WTC11 (cell line): ENCODE results near the gene VEGFB. TPM values are rescaled to one million over a fixed set of nuclear protein-coding genes. Genes with fewer than 3 reads are reported as not detected.

Experiments used
- ATAC-seq: fragments of 200-7000 bp; cut with Tn5 transposase; 2 replicates; pipeline ENCODE4 v1.10.0; 2021; ENCODE audit warnings: mild to moderate bottlenecking, moderate library complexity
- CTCF ChIA-PET: fragments of 300-600 bp; sonication (Branson Sonifier 250); formaldehyde crosslinking; loops from one replicate; lab custom pipeline; 2021; ENCODE audit warnings: antibody characterized with exemption; lab: Charles Lee
- POLR2A ChIA-PET: fragments of 350-600 bp; sonication (Branson Sonifier 250); formaldehyde crosslinking; loops from one replicate; lab custom pipeline; 2021; ENCODE audit warnings: antibody characterized with exemption; lab: Charles Lee
- DNase-seq: peaks from one replicate; pipeline ENCODE4 v3.0.0; 2021; ENCODE audit warnings: low spot score
- H3K27ac Mint-ChIP-seq: 2 replicates; pipeline ENCODE4 v1.8.0; 2021; ENCODE audit warnings: mixed read lengths
- H3K27me3 Mint-ChIP-seq: 2 replicates; pipeline ENCODE4 v1.8.0; 2021; ENCODE audit warnings: low read depth, mild to moderate bottlenecking, moderate library complexity, mixed read lengths
- H3K36me3 Mint-ChIP-seq: 2 replicates; pipeline ENCODE4 v1.8.0; 2021; ENCODE audit warnings: mixed read lengths
- H3K4me1 Mint-ChIP-seq: 2 replicates; pipeline ENCODE4 v1.8.0; 2022; ENCODE audit warnings: mixed read lengths
- H3K4me3 Mint-ChIP-seq: 2 replicates; pipeline ENCODE4 v1.8.0; 2021; ENCODE audit warnings: mild to moderate bottlenecking, moderate library complexity, mixed read lengths
- H3K9me3 Mint-ChIP-seq: 2 replicates; pipeline ENCODE4 v1.8.0; 2021; ENCODE audit warnings: mixed read lengths
- ARID4B ChIP-seq: sonication (generic); formaldehyde crosslinking; IDR thresholded peaks from 2 replicates; pipeline ENCODE4 v1.8.0; 2023; ENCODE audit warnings: missing genetic modification reagents, mild to moderate bottlenecking, borderline replicate concordance
- EMX1 ChIP-seq: fragments of 250-450 bp; sonication (Bioruptor Pico); IDR thresholded peaks from 2 replicates; pipeline ENCODE4 v1.8.0; 2021; ENCODE audit warnings: mild to moderate bottlenecking
- JUN ChIP-seq: sonication (generic); formaldehyde crosslinking; IDR thresholded peaks from 2 replicates; pipeline ENCODE4 v1.8.0; 2023; ENCODE audit warnings: mild to moderate bottlenecking, missing genetic modification reagents
- MLX ChIP-seq: sonication (generic); formaldehyde crosslinking; IDR thresholded peaks from 2 replicates; pipeline ENCODE4 v1.8.1; 2023; ENCODE audit warnings: mild to moderate bottlenecking, missing genetic modification reagents, moderate library complexity
- NFYB ChIP-seq: sonication (generic); formaldehyde crosslinking; conservative IDR thresholded peaks from 2 replicates; pipeline ENCODE4 v1.8.0; 2022; ENCODE audit warnings: low read depth, missing genetic modification reagents
- NR2C2 ChIP-seq: sonication (generic); formaldehyde crosslinking; IDR thresholded peaks from 2 replicates; pipeline ENCODE4 v1.8.0; 2022; ENCODE audit warnings: mild to moderate bottlenecking, missing genetic modification reagents
- OVOL2 ChIP-seq: fragments of 250-450 bp; sonication (Bioruptor Pico); IDR thresholded peaks from 2 replicates; pipeline ENCODE4 v1.9.0; 2021; ENCODE audit warnings: mild to moderate bottlenecking, borderline replicate concordance
- SMAD3 ChIP-seq: sonication (generic); formaldehyde crosslinking; IDR thresholded peaks from 2 replicates; pipeline ENCODE4 v1.8.0; 2022; ENCODE audit warnings: missing genetic modification reagents, mild to moderate bottlenecking, borderline replicate concordance
- SP1 ChIP-seq: sonication (generic); formaldehyde crosslinking; conservative IDR thresholded peaks from 2 replicates; pipeline ENCODE4 v1.8.1; 2022; ENCODE audit warnings: missing genetic modification reagents
- USF2 ChIP-seq: sonication (generic); formaldehyde crosslinking; IDR thresholded peaks from 2 replicates; pipeline ENCODE4 v1.8.1; 2023; ENCODE audit warnings: mild to moderate bottlenecking, missing genetic modification reagents, moderate library complexity
- ZBTB43 ChIP-seq: sonication (generic); formaldehyde crosslinking; IDR thresholded peaks from 2 replicates; pipeline ENCODE4 v1.8.1; 2023; ENCODE audit warnings: mild to moderate bottlenecking, missing genetic modification reagents
- ZNF232 ChIP-seq: sonication (generic); formaldehyde crosslinking; IDR thresholded peaks from 2 replicates; pipeline ENCODE4 v1.8.0; 2022; ENCODE audit warnings: mild to moderate bottlenecking, missing genetic modification reagents
- ZNF396 ChIP-seq: fragments of 250-450 bp; sonication (Bioruptor Pico); IDR thresholded peaks from 2 replicates; pipeline ENCODE4 v1.8.0; 2021; ENCODE audit warnings: mild to moderate bottlenecking, moderate library complexity, borderline replicate concordance
- ZNF416 ChIP-seq: fragments of 250-450 bp; sonication (Bioruptor Pico); IDR thresholded peaks from 2 replicates; pipeline ENCODE4 v1.9.0; 2021; ENCODE audit warnings: mild to moderate bottlenecking, inconsistent platforms
- ZNF423 ChIP-seq: fragments of 250-450 bp; sonication (Bioruptor Pico); IDR thresholded peaks from 2 replicates; pipeline ENCODE4 v2.1.2; 2022; ENCODE audit warnings: mild to moderate bottlenecking, moderate library complexity
- total RNA-seq: library from RNA; stranded (reverse); gene quantifications from 3 replicates; pipeline ENCODE4 v1.2.3, GENCODE V29; 2021
- TF ChIP-seq, protein P1 (sequence below): sonication (generic); formaldehyde crosslinking; IDR thresholded peaks from 2 replicates; pipeline ENCODE4 v1.8.0; 2022; ENCODE audit warnings: missing genetic modification reagents
- TF ChIP-seq, protein P2 (sequence below): fragments of 200-600 bp; IDR thresholded peaks from 2 replicates; pipeline ENCODE4 v1.8.0; 2022; ENCODE audit warnings: antibody characterized with exemption
- TF ChIP-seq, protein P3 (sequence below): fragments of 250-450 bp; sonication (Bioruptor Pico); IDR thresholded peaks from 2 replicates; pipeline ENCODE4 v1.9.0; 2021; ENCODE audit warnings: moderate library complexity, mild to moderate bottlenecking, inconsistent platforms, borderline replicate concordance
- TF ChIP-seq, protein P4 (sequence below): sonication (generic); formaldehyde crosslinking; IDR thresholded peaks from 2 replicates; pipeline ENCODE4 v1.8.0; 2023; ENCODE audit warnings: mild to moderate bottlenecking, missing genetic modification reagents

Gene VEGFB
- total RNA-seq, 1 experiment from 2014 or later, result 51.7 TPM

DNA sequence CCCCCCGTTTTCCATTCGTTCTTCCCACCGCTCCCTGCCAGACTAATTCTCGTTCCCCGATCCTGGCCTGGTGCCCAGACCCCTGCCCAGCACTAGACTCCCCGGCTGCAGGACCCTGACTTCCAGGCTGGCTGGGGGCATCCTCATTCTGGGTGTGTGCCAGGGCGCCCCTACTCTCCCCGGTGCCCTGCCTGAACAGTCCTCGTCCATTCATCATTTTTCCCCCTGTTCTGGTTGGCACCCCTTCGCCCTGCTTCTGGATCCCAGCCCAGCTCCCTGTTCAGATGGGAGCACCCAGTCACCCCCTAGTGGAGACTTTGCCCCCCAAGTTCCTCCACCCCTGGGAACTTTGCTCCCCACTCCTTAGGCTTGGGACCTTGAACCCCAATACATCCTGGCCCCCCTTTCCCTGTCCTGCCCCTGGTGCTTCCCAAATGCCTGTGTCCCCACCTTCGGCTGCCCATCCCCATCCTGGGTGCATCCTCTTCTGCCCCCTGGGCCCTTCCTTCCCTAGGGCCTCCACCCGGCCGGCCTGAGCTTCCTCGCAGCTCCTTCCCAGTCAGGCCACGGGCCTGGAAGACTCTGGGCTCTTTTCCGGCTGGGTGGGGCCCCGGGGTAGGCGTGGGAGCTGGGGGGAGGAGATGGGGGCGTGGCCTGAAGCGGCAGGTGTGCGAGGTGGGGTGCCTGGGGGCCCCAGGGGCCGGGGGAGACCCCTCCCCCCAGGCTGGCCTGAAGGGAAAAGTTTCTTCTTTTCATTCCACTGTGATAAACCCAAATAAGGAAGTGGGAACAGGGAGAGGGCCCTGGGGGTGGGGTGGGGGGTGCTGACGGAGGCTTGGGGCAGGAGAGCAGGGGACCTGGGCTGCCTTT is 17.9 kb downstream of the VEGFB start (continued):
- TF ChIP-seq, protein P1, sequence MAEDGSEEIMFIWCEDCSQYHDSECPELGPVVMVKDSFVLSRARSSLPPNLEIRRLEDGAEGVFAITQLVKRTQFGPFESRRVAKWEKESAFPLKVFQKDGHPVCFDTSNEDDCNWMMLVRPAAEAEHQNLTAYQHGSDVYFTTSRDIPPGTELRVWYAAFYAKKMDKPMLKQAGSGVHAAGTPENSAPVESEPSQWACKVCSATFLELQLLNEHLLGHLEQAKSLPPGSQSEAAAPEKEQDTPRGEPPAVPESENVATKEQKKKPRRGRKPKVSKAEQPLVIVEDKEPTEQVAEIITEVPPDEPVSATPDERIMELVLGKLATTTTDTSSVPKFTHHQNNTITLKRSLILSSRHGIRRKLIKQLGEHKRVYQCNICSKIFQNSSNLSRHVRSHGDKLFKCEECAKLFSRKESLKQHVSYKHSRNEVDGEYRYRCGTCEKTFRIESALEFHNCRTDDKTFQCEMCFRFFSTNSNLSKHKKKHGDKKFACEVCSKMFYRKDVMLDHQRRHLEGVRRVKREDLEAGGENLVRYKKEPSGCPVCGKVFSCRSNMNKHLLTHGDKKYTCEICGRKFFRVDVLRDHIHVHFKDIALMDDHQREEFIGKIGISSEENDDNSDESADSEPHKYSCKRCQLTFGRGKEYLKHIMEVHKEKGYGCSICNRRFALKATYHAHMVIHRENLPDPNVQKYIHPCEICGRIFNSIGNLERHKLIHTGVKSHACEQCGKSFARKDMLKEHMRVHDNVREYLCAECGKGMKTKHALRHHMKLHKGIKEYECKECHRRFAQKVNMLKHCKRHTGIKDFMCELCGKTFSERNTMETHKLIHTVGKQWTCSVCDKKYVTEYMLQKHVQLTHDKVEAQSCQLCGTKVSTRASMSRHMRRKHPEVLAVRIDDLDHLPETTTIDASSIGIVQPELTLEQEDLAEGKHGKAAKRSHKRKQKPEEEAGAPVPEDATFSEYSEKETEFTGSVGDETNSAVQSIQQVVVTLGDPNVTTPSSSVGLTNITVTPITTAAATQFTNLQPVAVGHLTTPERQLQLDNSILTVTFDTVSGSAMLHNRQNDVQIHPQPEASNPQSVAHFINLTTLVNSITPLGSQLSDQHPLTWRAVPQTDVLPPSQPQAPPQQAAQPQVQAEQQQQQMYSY, result no peak
- TF ChIP-seq ZNF423 (CRISPR knock-in tag) (no peak), MLX (CRISPR knock-in tag) (no peak), NR2C2 (CRISPR knock-in tag) (no peak), EMX1 (CRISPR knock-in tag) (no peak), ZBTB43 (CRISPR knock-in tag) (no peak), USF2 (no peak), ZNF416 (CRISPR knock-in tag) (no peak), OVOL2 (no peak)
- TF ChIP-seq, protein P2, sequence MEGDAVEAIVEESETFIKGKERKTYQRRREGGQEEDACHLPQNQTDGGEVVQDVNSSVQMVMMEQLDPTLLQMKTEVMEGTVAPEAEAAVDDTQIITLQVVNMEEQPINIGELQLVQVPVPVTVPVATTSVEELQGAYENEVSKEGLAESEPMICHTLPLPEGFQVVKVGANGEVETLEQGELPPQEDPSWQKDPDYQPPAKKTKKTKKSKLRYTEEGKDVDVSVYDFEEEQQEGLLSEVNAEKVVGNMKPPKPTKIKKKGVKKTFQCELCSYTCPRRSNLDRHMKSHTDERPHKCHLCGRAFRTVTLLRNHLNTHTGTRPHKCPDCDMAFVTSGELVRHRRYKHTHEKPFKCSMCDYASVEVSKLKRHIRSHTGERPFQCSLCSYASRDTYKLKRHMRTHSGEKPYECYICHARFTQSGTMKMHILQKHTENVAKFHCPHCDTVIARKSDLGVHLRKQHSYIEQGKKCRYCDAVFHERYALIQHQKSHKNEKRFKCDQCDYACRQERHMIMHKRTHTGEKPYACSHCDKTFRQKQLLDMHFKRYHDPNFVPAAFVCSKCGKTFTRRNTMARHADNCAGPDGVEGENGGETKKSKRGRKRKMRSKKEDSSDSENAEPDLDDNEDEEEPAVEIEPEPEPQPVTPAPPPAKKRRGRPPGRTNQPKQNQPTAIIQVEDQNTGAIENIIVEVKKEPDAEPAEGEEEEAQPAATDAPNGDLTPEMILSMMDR, result peak; percentile 23; the same call in 1 of the 2 replicates
- TF ChIP-seq, protein P3, sequence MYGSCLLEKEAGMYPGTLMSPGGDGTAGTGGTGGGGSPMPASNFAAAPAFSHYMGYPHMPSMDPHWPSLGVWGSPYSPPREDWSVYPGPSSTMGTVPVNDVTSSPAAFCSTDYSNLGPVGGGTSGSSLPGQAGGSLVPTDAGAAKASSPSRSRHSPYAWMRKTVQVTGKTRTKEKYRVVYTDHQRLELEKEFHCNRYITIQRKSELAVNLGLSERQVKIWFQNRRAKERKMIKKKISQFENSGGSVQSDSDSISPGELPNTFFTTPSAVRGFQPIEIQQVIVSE (CRISPR knock-in tag), result no peak

GRCh38 chr11:64253043-64253442 is 18.7 kb downstream of the VEGFB start:
- DNase-seq (no peak), ATAC-seq (no peak)
- no peaks in the 10 kb centered on the region for H3K27me3 Mint-ChIP-seq
- H3K9me3 Mint-ChIP-seq, result no peaks in the 10 kb centered on the region
- peak overlapping the region; percentile 47 for H3K4me3 Mint-ChIP-seq
- CTCF ChIA-PET, result interaction anchor here (1.9 to 5.3 kb wide), 4 partner anchors 11 to 253 kb away, joined by 4 to 65 read pairs (median 46); partner anchors contain the start of genes ESRRA, FERMT3 and FKBP2
- peaks cover 38% of the 10 kb centered on the region for H3K4me1 Mint-ChIP-seq
- H3K36me3 Mint-ChIP-seq, result peaks cover 8% of the 10 kb centered on the region
- peak overlapping the region; percentile 76 for H3K27ac Mint-ChIP-seq
- POLR2A ChIA-PET, result no interaction called here
- TF ChIP-seq ZNF416 (CRISPR knock-in tag) (no peak), SP1 (CRISPR knock-in tag) (no peak), ZNF232 (CRISPR knock-in tag) (no peak), NR2C2 (CRISPR knock-in tag) (no peak), NFYB (CRISPR knock-in tag) (no peak), JUN (no peak), ZNF396 (no peak), ARID4B (CRISPR knock-in tag) (no peak), SMAD3 (CRISPR knock-in tag) (no peak)
- TF ChIP-seq, protein P4, sequence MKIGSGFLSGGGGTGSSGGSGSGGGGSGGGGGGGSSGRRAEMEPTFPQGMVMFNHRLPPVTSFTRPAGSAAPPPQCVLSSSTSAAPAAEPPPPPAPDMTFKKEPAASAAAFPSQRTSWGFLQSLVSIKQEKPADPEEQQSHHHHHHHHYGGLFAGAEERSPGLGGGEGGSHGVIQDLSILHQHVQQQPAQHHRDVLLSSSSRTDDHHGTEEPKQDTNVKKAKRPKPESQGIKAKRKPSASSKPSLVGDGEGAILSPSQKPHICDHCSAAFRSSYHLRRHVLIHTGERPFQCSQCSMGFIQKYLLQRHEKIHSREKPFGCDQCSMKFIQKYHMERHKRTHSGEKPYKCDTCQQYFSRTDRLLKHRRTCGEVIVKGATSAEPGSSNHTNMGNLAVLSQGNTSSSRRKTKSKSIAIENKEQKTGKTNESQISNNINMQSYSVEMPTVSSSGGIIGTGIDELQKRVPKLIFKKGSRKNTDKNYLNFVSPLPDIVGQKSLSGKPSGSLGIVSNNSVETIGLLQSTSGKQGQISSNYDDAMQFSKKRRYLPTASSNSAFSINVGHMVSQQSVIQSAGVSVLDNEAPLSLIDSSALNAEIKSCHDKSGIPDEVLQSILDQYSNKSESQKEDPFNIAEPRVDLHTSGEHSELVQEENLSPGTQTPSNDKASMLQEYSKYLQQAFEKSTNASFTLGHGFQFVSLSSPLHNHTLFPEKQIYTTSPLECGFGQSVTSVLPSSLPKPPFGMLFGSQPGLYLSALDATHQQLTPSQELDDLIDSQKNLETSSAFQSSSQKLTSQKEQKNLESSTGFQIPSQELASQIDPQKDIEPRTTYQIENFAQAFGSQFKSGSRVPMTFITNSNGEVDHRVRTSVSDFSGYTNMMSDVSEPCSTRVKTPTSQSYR (CRISPR knock-in tag), result no peak
